Transverse colon (tissue), 4 donors: Measurements from ENCODE around the gene NDUFAF4.

Experiments used
- CTCF ChIP-seq, 5 experiments: fragments of 200-600 bp in 3 of 5; fragments of 450-650 bp in 2 of 5; sonication (generic) in 3 of 5; IDR thresholded peaks; 1 replicate in 2 of 5; 2 replicates in 3 of 5; pipeline ENCODE4 v1.5.1; 2016 to 2017; ENCODE audit warnings: antibody characterized with exemption in 5 of 5, inconsistent platforms in 3 of 5, mild to moderate bottlenecking in 2 of 5, moderate library complexity in 1 of 5
- EP300 ChIP-seq: sonication (generic); formaldehyde crosslinking; IDR thresholded peaks from one replicate; pipeline ENCODE4 v1.6.1; 2017; ENCODE audit warnings: antibody characterized with exemption, low read depth
- POLR2A ChIP-seq: fragments of 450-650 bp; IDR thresholded peaks from one replicate; pipeline ENCODE4 v1.6.1; 2016; ENCODE audit warnings: antibody characterized with exemption, mild to moderate bottlenecking, moderate library complexity
- POLR2AphosphoS5 ChIP-seq, 3 donors: sonication (generic); formaldehyde crosslinking; IDR thresholded peaks; one replicate each; pipeline ENCODE4 v1.6.1; 2016; ENCODE audit warnings: antibody characterized with exemption in 3 of 3

GRCh38 chr6:96939007-96939805 lies 41.5 kb upstream of the NDUFAF4 start:
- TF ChIP-seq POLR2AphosphoS5 (IDR thresholded peaks at IDR 0.05) (no peak), CTCF (IDR thresholded peaks at IDR 0.05) (no peak), POLR2A (no peak), EP300 (no peak)
